PC-3 (cell line): Measurements from ENCODE around the gene HOXC5.

Source experiments
- CTCF ChIP-seq: fragments of 300-600 bp; sonication (generic); conservative IDR thresholded peaks from 2 replicates; pipeline ENCODE4 v1.5.1; 2017; ENCODE audit warnings: antibody characterized with exemption, low read depth, mild to moderate bottlenecking, low read length
- EZH2 ChIP-seq: fragments of 300-600 bp; sonication (generic); IDR thresholded peaks from one replicate; pipeline ENCODE4 v1.6.1; 2017; ENCODE audit warnings: antibody characterized with exemption, mild to moderate bottlenecking, low read length; ENCODE audit not compliant: unreplicated experiment
- EZH2phosphoT487 ChIP-seq: fragments of 300-600 bp; sonication (generic); IDR thresholded peaks from 2 replicates; pipeline ENCODE4 v1.6.1; 2018; ENCODE audit warnings: mild to moderate bottlenecking, antibody characterized with exemption, low read length, borderline replicate concordance

- TF ChIP-seq CTCF (no peak), EZH2 (no peak), EZH2phosphoT487 (no peak)
Observed at GRCh38 chr12:54024127-54024526, 8.7 kb upstream of the HOXC5 start.
